H9 (cell line): ENCODE results near the gene ZFPM1. TPM values are rescaled to one million over a fixed set of nuclear protein-coding genes. Genes with fewer than 3 reads are reported as not detected.

Source experiments
- DNase-seq: peaks from one replicate; pipeline ENCODE4 v3.0.0-alpha.2; 2017
- H2AFZ ChIP-seq: one replicate; pipeline ENCODE4 v1.6.1; 2013; ENCODE audit warnings: mild to moderate bottlenecking, low read length, control low read depth, moderate library complexity
- H2AK5ac ChIP-seq: 2 replicates; pipeline ENCODE4 v1.6.1; 2013; ENCODE audit warnings: low read length, control low read depth, mixed read lengths; ENCODE audit not compliant: insufficient read length
- H2BK120ac ChIP-seq: one replicate; pipeline ENCODE4 v1.6.1; 2013; ENCODE audit warnings: low read depth, mild to moderate bottlenecking, low read length, control low read depth, inconsistent platforms; ENCODE audit not compliant: poor library complexity, severe bottlenecking
- H2BK12ac ChIP-seq: 2 replicates; pipeline ENCODE4 v1.6.1; 2013; ENCODE audit warnings: low read length, control low read depth, mixed read lengths, low read depth; ENCODE audit not compliant: insufficient read length
- H2BK15ac ChIP-seq: 2 replicates; pipeline ENCODE4 v1.6.1; 2013; ENCODE audit warnings: low read depth, low read length, control low read depth
- H2BK20ac ChIP-seq: one replicate; pipeline ENCODE4 v1.6.1; 2013; ENCODE audit warnings: low read depth, mild to moderate bottlenecking, low read length, control low read depth, inconsistent platforms; ENCODE audit not compliant: poor library complexity, severe bottlenecking
- H2BK5ac ChIP-seq: 2 replicates; pipeline ENCODE4 v1.6.1; 2013; ENCODE audit warnings: low read length, control low read depth, mixed read lengths; ENCODE audit not compliant: insufficient read length
- H3K14ac ChIP-seq: 2 replicates; pipeline ENCODE4 v1.6.1; 2013; ENCODE audit warnings: low read length, control low read depth; ENCODE audit not compliant: insufficient read depth
- H3K18ac ChIP-seq: 2 replicates; pipeline ENCODE4 v1.6.1; 2013; ENCODE audit warnings: low read depth, mild to moderate bottlenecking, mixed read lengths, low read length, control low read depth; ENCODE audit not compliant: insufficient read length
- H3K23ac ChIP-seq: 2 replicates; pipeline ENCODE4 v1.6.1; 2013; ENCODE audit warnings: low read length, control low read depth, mixed read lengths, low read depth; ENCODE audit not compliant: insufficient read length
- H3K23me2 ChIP-seq: 2 replicates; pipeline ENCODE4 v1.6.1; 2013; ENCODE audit warnings: low read depth, mild to moderate bottlenecking, mixed read lengths, low read length, control low read depth; ENCODE audit not compliant: insufficient read length, poor library complexity, severe bottlenecking
- H3K27ac ChIP-seq: 2 replicates; pipeline ENCODE4 v1.5.1; 2013; ENCODE audit warnings: low read length, control low read depth, mixed read lengths, low read depth; ENCODE audit not compliant: insufficient read length
- H3K27me3 ChIP-seq: 2 replicates; pipeline ENCODE4 v1.6.1; 2013; ENCODE audit warnings: low read length, control low read depth, inconsistent platforms; ENCODE audit not compliant: insufficient read depth
- H3K4ac ChIP-seq: 2 replicates; pipeline ENCODE4 v1.6.1; 2013; ENCODE audit warnings: low read depth, mild to moderate bottlenecking, control low read depth, inconsistent platforms, low read length, moderate library complexity
- H3K4me1 ChIP-seq: 2 replicates; pipeline ENCODE4 v1.6.1; 2013; ENCODE audit warnings: low read length, control low read depth, inconsistent platforms; ENCODE audit not compliant: insufficient read depth
- H3K4me2 ChIP-seq: 2 replicates; pipeline ENCODE4 v1.6.1; 2013; ENCODE audit warnings: low read length, control low read depth, mixed read lengths; ENCODE audit not compliant: insufficient read length, insufficient read depth
- H3K56ac ChIP-seq: 2 replicates; pipeline ENCODE4 v1.6.1; 2013; ENCODE audit warnings: low read depth, mild to moderate bottlenecking, mixed read lengths, low read length, control low read depth; ENCODE audit not compliant: insufficient read length
- H3K79me1 ChIP-seq: 2 replicates; pipeline ENCODE4 v1.6.1; 2013; ENCODE audit warnings: low read depth, mild to moderate bottlenecking, moderate library complexity, low read length, control low read depth, inconsistent platforms; ENCODE audit not compliant: insufficient read depth, poor library complexity, severe bottlenecking
- H3K79me2 ChIP-seq: 2 replicates; pipeline ENCODE4 v1.6.1; 2013; ENCODE audit warnings: low read length, control low read depth, inconsistent platforms; ENCODE audit not compliant: insufficient read depth
- H3K9ac ChIP-seq: 2 replicates; pipeline ENCODE4 v1.6.1; 2013; ENCODE audit warnings: low read length, control low read depth, mixed read lengths; ENCODE audit not compliant: insufficient read length; ENCODE audit errors: extremely low read depth
- H3K9me3 ChIP-seq: one replicate; pipeline ENCODE4 v1.6.1; 2013; ENCODE audit warnings: low read depth, low read length, inconsistent platforms; ENCODE audit not compliant: control insufficient read depth
- H3T11ph ChIP-seq: one replicate; pipeline ENCODE4 v1.6.1; 2013; ENCODE audit warnings: mild to moderate bottlenecking, low read length, control low read depth, inconsistent platforms
- H4K20me1 ChIP-seq: one replicate; pipeline ENCODE4 v1.6.1; 2013; ENCODE audit not compliant: control insufficient read depth, insufficient read length, insufficient read depth
- H4K5ac ChIP-seq: 2 replicates; pipeline ENCODE4 v1.6.1; 2013; ENCODE audit warnings: low read depth, mild to moderate bottlenecking, mixed read lengths, low read length, control low read depth; ENCODE audit not compliant: insufficient read length
- H4K8ac ChIP-seq: replicated peaks from 2 replicates; pipeline ENCODE4 v1.6.1; 2013; ENCODE audit warnings: low read length, control low read depth, mixed read lengths, low read depth; ENCODE audit not compliant: insufficient read length
- H4K91ac ChIP-seq: 2 replicates; pipeline ENCODE4 v1.6.1; 2013; ENCODE audit warnings: low read depth, mild to moderate bottlenecking, moderate library complexity, mixed read lengths, low read length, control low read depth; ENCODE audit not compliant: insufficient read length
- H3K27ac Mint-ChIP-seq, 3 experiments: 2 replicates in 2 of 3; 3 replicates in 1 of 3; pipeline ENCODE4 v1.8.0; 2020 to 2021; ENCODE audit warnings: mixed read lengths in 3 of 3, mild to moderate bottlenecking in 1 of 3, moderate library complexity in 1 of 3
- H3K27me3 Mint-ChIP-seq: 2 replicates; pipeline ENCODE4 v1.8.0; 2021; ENCODE audit warnings: low read depth, mild to moderate bottlenecking, moderate library complexity, mixed read lengths
- H3K36me3 Mint-ChIP-seq, 3 experiments: 2 replicates in 2 of 3; 3 replicates in 1 of 3; pipeline ENCODE4 v1.8.0; 2020 to 2021; ENCODE audit warnings: low read depth in 3 of 3, mixed read lengths in 3 of 3; ENCODE audit not compliant: insufficient read depth in 1 of 3
- H3K4me1 Mint-ChIP-seq, 2 experiments: 2 replicates each; pipeline ENCODE4 v1.8.0; 2020; ENCODE audit warnings: mixed read lengths in 2 of 2
- H3K4me3 Mint-ChIP-seq, 2 experiments: 2 replicates in 1 of 2; 3 replicates in 1 of 2; pipeline ENCODE4 v1.8.0; 2020 to 2021; ENCODE audit warnings: mild to moderate bottlenecking in 2 of 2, mixed read lengths in 2 of 2, moderate library complexity in 1 of 2
- H3K9me3 Mint-ChIP-seq, 2 experiments: 2 replicates in 1 of 2; 3 replicates in 1 of 2; pipeline ENCODE4 v1.8.0; 2020; ENCODE audit warnings: mild to moderate bottlenecking in 2 of 2, mixed read lengths in 2 of 2, moderate library complexity in 1 of 2
- CTCF ChIP-seq: fragments of 200-600 bp; sonication (generic); conservative IDR thresholded peaks from 3 replicates; pipeline ENCODE4 v1.8.0; 2021; ENCODE audit warnings: antibody characterized with exemption, mild to moderate bottlenecking
- WGBS: extraction: QIAGEN DNeasy Blood & Tissue Kit; methylation state at CpG from one replicate; pipeline ENCODE4 v1.1.7; 2013; ENCODE audit warnings: missing lambda C conversion rate, low lambda C conversion rate, mixed read lengths; ENCODE audit not compliant: insufficient read length; ENCODE audit errors: extremely low coverage; 5-methylcytosine and 5-hydroxymethylcytosine counted together
- total RNA-seq: library from RNA; stranded (reverse); gene quantifications from 2 replicates; pipeline ENCODE4 v1.2.1, GENCODE V29; 2021

Gene ZFPM1
- total RNA-seq, 1 experiment from 2014 or later, result 3.6 TPM

- H3K9me3 ChIP-seq, result no peaks in the 10 kb centered on the region
- DNase-seq, result peak; percentile 50
- H3K79me2 ChIP-seq, result no peaks in the 10 kb centered on the region
- no peak overlapping the region for H3K4me3 Mint-ChIP-seq
- H3K79me1 ChIP-seq, result no peaks in the 10 kb centered on the region
- no peaks in the 10 kb centered on the region for H3K27me3 ChIP-seq
- no peak overlapping the region for H3K56ac ChIP-seq
- no peak overlapping the region for H3T11ph ChIP-seq
- no peak overlapping the region for H3K4me2 ChIP-seq
- H3K9ac ChIP-seq, result no peak overlapping the region
- no peak overlapping the region for H3K18ac ChIP-seq
- no peak overlapping the region for H2BK12ac ChIP-seq
- no CpG with 5 or more reads among the region's 22 CpGs for WGBS
- H4K5ac ChIP-seq, result no peak overlapping the region
- H4K91ac ChIP-seq, result no peak overlapping the region
- H2BK5ac ChIP-seq, result no peak overlapping the region
- no peaks in the 10 kb centered on the region for H3K36me3 Mint-ChIP-seq
- H3K27ac ChIP-seq, result no peak overlapping the region
- no peaks in the 10 kb centered on the region for H3K4me1 ChIP-seq
- no peak overlapping the region for H3K23ac ChIP-seq
- H3K4ac ChIP-seq, result no peak overlapping the region
- H2BK20ac ChIP-seq, result no peak overlapping the region
- H2BK120ac ChIP-seq, result no peak overlapping the region
- H2BK15ac ChIP-seq, result no peak overlapping the region
- H4K20me1 ChIP-seq, result no peaks in the 10 kb centered on the region
- no peaks in the 10 kb centered on the region for H3K9me3 Mint-ChIP-seq
- H3K23me2 ChIP-seq, result no peaks in the 10 kb centered on the region
- H3K27ac Mint-ChIP-seq, result no peak overlapping the region
- H2AFZ ChIP-seq, result no peak overlapping the region
- no peak overlapping the region for H3K14ac ChIP-seq
- H4K8ac ChIP-seq, result no peak overlapping the region
- peaks cover 2 to 6% of the 10 kb centered on the region in 2 experiments; a peak in 3 of 4 replicates for H3K4me1 Mint-ChIP-seq
- no peaks in the 10 kb centered on the region for H3K27me3 Mint-ChIP-seq
- H2AK5ac ChIP-seq, result no peak overlapping the region
- peak; percentile 63; the same call in 2 of the 3 replicates for TF ChIP-seq CTCF
These were observed 52.5 kb downstream of the ZFPM1 start for GRCh38 chr16:88505405-88506082.
